ENCODE results near the gene BNIP3. TPM values are rescaled to one million over a fixed set of nuclear protein-coding genes. Genes with fewer than 3 reads are reported as not detected.

The BNIP3 gene
- total and polyA plus RNA-seq, 2 of the 13 experiments (the other 11 are each of a cell fraction or from before 2014, with no cell fraction given): 73.7 to 223 TPM

DNA sequence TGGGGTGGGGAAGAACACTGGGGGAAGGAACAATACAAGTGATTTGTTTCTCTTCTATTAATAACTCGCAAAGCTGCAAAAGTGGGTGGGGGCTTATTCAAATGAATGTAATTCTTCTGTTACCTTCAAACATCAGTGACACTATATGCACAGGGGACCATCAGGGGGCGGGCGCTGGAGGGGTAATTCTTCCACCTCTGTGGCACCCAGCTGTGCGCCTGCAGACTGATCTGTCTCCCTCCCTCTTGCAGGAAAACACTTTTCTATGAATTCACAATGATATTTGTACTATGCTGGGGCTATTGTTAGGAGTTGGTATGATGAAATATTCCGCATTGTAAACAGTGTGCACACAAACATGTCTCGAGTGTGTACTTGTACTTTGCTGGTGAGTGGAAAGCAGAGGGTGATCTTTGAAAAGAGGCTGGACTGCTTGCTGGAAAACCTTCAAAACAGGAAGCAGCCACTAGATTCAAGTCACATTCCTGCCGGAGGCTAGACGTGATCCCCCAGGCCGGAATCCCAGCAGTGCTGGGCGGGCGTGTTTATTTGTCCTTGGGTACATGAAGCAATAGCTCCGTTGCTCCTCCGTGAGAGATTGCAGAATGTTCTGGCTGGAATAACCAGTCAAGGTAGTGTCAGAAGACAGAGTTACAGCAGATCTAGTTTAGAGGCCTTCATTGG lies 15.8 kb upstream of the BNIP3 start (continued):
- TF ChIP-seq, protein P1, sequence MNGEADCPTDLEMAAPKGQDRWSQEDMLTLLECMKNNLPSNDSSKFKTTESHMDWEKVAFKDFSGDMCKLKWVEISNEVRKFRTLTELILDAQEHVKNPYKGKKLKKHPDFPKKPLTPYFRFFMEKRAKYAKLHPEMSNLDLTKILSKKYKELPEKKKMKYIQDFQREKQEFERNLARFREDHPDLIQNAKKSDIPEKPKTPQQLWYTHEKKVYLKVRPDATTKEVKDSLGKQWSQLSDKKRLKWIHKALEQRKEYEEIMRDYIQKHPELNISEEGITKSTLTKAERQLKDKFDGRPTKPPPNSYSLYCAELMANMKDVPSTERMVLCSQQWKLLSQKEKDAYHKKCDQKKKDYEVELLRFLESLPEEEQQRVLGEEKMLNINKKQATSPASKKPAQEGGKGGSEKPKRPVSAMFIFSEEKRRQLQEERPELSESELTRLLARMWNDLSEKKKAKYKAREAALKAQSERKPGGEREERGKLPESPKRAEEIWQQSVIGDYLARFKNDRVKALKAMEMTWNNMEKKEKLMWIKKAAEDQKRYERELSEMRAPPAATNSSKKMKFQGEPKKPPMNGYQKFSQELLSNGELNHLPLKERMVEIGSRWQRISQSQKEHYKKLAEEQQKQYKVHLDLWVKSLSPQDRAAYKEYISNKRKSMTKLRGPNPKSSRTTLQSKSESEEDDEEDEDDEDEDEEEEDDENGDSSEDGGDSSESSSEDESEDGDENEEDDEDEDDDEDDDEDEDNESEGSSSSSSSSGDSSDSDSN (CRISPR knock-in tag; IDR thresholded peaks at IDR 0.05): peak; percentile 69
- TF ChIP-seq KLF15 (CRISPR knock-in tag; IDR thresholded peaks at IDR 0.05; ENCODE audit: borderline replicate concordance) (0 out of 2 replicates have a peak, but pooled peaks have one; percentile 36), SMAD9 (CRISPR knock-in tag; IDR thresholded peaks at IDR 0.05) (no peak), HNF4G (IDR thresholded peaks at IDR 0.05; ENCODE audit: borderline replicate concordance, low read depth, low read length) (0 out of 2 replicates have a peak, but pooled peaks have one; percentile 15), HNF4G (CRISPR knock-in tag; IDR thresholded peaks at IDR 0.05; ENCODE audit: borderline replicate concordance, low read depth) (peak; percentile 77; the same call in 1 of the 2 replicates), ZSCAN30 (CRISPR knock-in tag; IDR thresholded peaks at IDR 0.05) (no peak), ZSCAN29 (CRISPR knock-in tag; conservative IDR thresholded peaks at IDR 0.05) (0 out of 2 replicates have a peak, but pooled peaks have one; percentile 70), ZNF446 (CRISPR knock-in tag; IDR thresholded peaks at IDR 0.05) (peak; percentile 67; the same call in 1 of the 2 replicates), ZNF282 (IDR thresholded peaks at IDR 0.05; ENCODE audit: partially characterized antibody) (no peak), ZFP36L2 (CRISPR knock-in tag; IDR thresholded peaks at IDR 0.05) (no peak), ZNF33B (CRISPR knock-in tag; IDR thresholded peaks at IDR 0.05) (0 out of 2 replicates have a peak, but pooled peaks have one; percentile 22), ZBTB42 (CRISPR knock-in tag; IDR thresholded peaks at IDR 0.05) (0 out of 2 replicates have a peak, but pooled peaks have one; percentile 34), FOXK2 (IDR thresholded peaks at IDR 0.05) (no peak; the same call in 1 of the 2 replicates), ZNF652 (CRISPR knock-in tag; IDR thresholded peaks at IDR 0.05; ENCODE audit: borderline replicate concordance, low read depth) (peak; percentile 46; the same call in 1 of the 2 replicates), TARDBP (CRISPR knock-in tag; IDR thresholded peaks at IDR 0.05) (no peak; the same call in none of the 2 replicates), ZNF501 (CRISPR knock-in tag; IDR thresholded peaks at IDR 0.05) (0 out of 2 replicates have a peak, but pooled peaks have one; percentile 26), ZNF709 (CRISPR knock-in tag; IDR thresholded peaks at IDR 0.05) (peak; percentile 83), KLF11 (CRISPR knock-in tag; IDR thresholded peaks at IDR 0.05) (0 out of 2 replicates have a peak, but pooled peaks have one; percentile 28), ZNF615 (CRISPR knock-in tag; IDR thresholded peaks at IDR 0.05; ENCODE audit: borderline replicate concordance) (peak; percentile 87; the same call in 1 of the 2 replicates), PHF21A (CRISPR knock-in tag; IDR thresholded peaks at IDR 0.05) (peak; percentile 90)
- TF ChIP-seq, protein P2, sequence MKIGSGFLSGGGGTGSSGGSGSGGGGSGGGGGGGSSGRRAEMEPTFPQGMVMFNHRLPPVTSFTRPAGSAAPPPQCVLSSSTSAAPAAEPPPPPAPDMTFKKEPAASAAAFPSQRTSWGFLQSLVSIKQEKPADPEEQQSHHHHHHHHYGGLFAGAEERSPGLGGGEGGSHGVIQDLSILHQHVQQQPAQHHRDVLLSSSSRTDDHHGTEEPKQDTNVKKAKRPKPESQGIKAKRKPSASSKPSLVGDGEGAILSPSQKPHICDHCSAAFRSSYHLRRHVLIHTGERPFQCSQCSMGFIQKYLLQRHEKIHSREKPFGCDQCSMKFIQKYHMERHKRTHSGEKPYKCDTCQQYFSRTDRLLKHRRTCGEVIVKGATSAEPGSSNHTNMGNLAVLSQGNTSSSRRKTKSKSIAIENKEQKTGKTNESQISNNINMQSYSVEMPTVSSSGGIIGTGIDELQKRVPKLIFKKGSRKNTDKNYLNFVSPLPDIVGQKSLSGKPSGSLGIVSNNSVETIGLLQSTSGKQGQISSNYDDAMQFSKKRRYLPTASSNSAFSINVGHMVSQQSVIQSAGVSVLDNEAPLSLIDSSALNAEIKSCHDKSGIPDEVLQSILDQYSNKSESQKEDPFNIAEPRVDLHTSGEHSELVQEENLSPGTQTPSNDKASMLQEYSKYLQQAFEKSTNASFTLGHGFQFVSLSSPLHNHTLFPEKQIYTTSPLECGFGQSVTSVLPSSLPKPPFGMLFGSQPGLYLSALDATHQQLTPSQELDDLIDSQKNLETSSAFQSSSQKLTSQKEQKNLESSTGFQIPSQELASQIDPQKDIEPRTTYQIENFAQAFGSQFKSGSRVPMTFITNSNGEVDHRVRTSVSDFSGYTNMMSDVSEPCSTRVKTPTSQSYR (CRISPR knock-in tag; IDR thresholded peaks at IDR 0.05; ENCODE audit: borderline replicate concordance): peak; percentile 37; the same call in 1 of the 2 replicates
- TF ChIP-seq, protein P3, sequence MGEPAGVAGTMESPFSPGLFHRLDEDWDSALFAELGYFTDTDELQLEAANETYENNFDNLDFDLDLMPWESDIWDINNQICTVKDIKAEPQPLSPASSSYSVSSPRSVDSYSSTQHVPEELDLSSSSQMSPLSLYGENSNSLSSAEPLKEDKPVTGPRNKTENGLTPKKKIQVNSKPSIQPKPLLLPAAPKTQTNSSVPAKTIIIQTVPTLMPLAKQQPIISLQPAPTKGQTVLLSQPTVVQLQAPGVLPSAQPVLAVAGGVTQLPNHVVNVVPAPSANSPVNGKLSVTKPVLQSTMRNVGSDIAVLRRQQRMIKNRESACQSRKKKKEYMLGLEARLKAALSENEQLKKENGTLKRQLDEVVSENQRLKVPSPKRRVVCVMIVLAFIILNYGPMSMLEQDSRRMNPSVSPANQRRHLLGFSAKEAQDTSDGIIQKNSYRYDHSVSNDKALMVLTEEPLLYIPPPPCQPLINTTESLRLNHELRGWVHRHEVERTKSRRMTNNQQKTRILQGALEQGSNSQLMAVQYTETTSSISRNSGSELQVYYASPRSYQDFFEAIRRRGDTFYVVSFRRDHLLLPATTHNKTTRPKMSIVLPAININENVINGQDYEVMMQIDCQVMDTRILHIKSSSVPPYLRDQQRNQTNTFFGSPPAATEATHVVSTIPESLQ (CRISPR knock-in tag; conservative IDR thresholded peaks at IDR 0.05): no peak

Data from HepG2 (cell line).